GM19239 (cell line): ENCODE measurements around the gene OSBPL3.

Experiments used
- DNase-seq: peaks from one replicate; pipeline ENCODE4 v3.0.0; 2011; ENCODE audit warnings: low spot score; ENCODE audit not compliant: insufficient read length
- FAIRE-seq: peaks from 2 replicates; lab custom pipeline; 2011; peaks lifted over from hg19 to GRCh38; lab: Jason Lieb, UNC

OSBPL3 gene

DNA sequence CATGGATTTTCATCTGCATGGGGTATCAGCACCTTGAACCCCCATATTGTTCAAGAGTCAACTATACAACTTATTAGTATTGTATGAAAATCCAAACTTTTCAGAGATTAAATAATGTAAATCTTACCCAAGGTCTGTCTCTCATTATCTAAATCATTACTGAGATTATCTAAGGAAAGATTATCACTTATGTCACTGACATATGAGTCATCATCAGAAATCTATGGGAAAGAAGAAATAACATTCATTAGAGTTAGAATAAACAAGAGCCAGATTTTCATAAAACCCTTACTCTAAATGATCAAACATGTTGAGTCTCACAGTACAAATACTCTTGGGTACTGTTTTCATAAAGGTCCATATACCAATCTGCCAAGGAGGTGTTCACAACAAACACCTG, 139.4 kb downstream of the OSBPL3 start:
- DNase-seq (no peak), FAIRE-seq (no peak)

DNA sequence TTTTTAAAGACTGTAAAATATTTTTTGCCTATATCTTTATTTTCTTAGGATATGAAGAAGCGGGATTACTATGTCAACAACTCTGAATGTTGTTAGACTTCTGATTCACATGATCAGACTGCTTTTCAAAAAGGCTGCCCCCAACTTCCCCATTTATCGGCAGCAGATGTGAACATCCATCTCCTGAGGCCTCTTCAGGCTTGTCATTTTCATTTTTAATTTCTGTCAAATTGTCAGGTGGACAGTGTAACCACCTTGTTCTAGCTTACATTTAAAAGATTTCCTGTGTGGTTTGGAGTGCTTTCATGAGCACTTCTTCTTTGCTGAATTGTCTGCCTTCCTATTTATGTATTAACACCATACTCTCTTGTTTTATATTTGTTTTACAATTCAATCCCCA, 143.9 kb downstream of the OSBPL3 start:
- FAIRE-seq (peak; percentile 95), DNase-seq (no peak)

DNA sequence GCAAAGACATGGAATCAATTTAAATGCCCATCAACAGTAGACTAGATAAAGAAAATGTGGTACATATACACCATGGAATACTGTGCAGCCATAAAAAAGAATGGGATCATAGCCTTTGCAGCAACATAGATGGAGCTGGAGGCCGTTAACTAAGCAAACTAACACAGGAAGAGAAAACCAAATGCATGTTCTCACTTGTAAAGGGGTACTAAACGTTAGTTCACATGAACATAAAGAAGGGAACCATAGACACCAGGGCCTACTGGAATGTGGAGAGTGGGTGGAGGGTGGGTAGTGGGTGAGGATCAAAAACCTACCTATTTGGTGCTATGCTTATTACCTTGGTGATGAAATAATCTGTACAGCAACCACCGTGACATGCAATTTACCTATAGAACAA, 144.3 kb downstream of the OSBPL3 start:
- DNase-seq (no peak), FAIRE-seq (no peak)

DNA sequence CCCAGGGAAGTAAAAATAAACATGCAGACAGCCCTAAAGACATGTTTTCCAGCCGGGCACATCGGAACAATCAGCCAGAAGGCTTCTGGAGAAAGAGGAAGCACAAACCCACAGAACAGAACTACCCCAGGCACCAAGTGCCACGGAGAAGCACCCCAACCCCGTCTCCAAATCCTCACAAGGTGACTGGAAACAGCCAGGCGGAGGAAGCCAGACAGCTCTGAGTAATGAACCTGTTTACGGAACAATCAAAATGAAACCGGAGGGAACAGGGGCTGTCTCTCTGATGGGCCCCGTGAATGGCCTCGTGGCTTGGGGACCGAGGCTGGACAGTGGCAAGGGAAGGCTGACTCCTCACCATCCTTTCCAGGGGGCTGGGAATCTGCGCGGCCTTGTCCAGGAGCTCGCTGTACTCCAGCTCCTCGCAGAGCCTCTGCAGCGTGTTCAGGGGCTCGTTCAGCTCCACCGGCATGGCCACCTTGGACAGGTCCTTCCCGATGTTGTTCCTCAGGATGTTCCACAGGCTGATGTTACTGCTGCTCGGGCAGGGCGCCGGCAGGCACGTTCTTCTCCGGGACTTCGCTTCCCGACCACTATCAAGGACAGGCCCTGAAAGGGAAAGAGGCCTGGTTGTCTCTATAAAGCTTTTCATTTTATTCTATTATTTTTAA, 145.7 kb downstream of the OSBPL3 start:
- FAIRE-seq = peak; percentile 76
- no peak for DNase-seq

DNA sequence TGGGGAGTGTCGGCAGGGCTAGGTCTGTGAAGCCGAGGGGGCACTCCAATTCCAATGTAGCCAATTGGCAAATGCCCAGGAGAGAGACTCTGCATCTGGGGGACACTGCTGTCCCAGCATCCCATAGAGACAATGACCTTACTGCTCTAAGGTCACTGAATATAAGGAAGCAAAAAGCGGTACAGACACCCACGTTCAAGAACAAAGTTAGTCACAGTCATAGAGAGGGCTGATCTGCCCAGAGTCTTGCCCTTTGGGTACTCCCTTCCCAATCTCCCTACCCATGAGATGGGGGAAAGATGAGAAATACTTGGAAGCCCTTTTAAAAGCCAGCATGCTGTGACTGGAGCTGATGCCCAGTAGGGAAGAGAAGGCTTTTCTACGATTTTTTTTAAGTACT, 146.4 kb downstream of the OSBPL3 start:
- FAIRE-seq = peak; percentile 64

DNA sequence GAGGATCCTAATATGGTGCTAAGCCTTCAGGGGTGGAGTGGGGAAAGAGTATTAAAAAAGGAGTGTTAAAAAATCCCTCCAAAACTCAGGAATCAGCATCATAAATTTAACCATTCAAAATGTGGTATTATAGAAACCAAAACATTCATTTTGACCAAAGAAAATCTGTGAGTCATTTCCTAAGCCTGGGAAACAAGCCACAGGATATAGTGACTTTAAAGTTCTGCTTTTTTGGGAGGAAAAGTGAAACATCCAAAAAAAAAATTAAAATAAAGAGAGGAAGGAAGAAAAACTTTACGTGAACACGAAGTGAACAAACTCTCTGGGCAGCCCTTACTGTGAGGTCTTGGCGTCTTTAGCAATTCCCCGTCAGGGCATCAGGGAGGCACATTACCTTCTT, 148.7 kb downstream of the OSBPL3 start:
- DNase-seq (no peak), FAIRE-seq (no peak)

More for the DNA sequence above, 146.4 kb downstream of the OSBPL3 start:
- DNase-seq = no peak

DNA sequence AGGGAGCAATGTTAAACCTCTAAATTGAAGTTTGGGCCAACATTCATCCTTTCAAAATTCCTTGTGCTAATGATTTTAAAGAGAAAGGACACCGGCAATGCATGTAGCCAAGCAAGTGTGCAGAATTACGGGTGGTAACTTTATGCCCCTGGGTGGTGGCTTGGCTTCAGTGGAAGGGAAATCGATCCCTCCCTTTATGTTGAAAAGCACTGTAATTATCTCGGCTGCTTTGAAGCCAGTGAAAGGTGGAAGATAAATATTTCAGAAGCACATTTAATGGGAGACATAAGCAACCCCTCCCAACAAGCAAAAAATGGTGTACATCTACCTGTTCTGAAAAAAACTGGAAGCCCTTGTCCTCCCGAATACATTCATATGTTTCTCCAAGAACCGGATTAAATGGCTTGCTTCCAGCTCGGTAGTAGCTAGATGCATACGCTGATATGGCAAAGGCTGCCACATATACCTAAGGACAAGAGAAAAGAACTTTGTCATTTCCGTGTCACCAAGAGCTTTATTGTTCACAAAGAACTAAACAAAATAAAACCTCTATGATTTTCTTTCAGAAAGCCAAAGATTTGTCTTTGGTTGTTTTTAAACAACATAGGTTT, 149.4 kb downstream of the OSBPL3 start:
- FAIRE-seq = no peak
- no peak for DNase-seq

DNA sequence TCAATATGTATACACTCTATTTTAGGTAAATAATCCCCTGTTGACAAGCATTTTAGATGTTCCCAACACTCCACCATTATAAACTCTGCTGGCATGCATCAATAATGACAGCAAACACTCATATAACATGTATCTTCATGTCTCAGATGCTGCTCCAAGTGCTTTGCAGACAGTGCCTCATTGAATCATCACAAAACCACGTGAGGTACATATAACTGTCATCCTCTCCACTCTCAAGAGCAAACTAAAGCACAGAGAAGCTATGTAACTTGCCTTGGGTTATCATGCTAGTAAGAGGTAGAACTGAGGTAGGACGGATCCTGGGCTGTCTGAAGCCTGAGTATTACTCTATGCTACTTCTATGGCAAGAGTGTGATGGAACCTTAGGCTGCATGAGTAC, 150.2 kb downstream of the OSBPL3 start:
- no peak for DNase-seq
- no peak for FAIRE-seq

DNA sequence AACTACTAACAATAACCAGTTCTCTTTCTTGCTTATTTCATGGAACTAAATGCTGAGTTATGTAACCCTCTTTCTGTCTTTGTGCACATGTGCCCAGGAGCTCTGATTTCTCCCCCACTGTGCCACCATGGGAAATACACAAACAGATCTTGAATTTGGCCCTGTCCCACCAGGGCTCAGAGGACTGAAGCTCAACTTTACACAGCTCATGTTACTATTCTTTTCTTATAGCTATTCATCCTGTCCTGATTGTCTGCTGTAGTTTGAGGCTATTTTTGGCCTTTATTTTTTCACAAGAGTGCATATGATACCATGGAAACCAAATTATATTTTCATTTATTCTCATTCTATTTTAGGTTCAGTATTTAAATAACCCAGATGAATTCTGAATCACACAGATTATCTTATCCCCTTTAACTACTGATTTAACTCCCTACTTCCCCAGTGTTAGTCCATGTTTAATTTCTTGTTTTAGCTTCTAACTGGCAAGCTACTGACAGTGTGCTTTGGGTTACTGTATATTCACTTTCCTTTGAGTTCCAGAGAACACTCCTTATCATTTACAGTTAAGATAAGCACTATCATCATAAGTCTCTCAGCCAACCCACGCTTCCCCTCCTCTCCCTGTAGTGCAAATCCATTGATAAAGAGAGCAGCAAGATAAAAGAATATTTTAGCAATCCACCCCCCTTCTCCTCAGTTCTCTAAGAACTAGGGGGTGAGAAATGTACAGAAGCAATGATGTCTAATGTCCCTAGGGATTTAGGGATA, 150.9 kb downstream of the OSBPL3 start:
- no peak for DNase-seq
- no peak for FAIRE-seq

DNA sequence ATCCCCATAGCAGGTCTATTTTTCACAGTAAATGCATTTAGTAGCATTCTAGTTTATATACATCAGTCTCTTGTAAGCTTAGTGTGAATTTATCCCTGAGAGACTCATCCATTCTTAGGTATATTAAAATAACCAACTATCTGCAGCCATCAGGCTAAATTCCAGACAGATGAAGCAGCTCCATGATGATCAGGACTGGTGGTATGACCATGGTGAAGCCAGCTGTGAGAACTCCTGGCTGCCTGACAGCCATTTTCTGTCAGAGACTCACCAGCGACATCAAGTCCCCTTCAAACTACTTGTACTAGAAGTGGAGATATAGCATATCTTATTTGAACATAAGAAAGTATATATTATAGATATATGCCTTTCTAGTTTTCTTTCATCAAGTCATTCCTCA, 152.4 kb downstream of the OSBPL3 start:
- no peak for FAIRE-seq
- no peak for DNase-seq

DNA sequence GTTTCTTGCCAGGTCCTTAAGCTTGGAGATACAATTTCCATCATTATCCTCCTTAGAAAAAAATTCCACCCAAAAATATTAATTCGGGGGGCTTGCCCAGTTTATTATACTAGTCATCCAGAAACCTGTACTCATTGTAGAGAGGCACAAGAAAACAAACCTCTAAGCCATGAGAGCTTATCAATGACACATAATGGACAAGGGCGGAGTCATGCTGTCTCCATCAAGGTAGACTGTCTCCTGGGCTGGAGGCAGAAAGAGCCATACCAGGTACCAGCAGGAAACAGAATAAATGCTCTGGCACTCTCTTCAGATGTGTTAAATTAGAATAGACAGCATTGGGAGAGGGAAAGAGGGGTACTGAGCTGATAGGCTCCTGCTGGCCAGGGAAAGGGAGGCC, 153.0 kb downstream of the OSBPL3 start:
- FAIRE-seq = no peak
- no peak for DNase-seq

DNA sequence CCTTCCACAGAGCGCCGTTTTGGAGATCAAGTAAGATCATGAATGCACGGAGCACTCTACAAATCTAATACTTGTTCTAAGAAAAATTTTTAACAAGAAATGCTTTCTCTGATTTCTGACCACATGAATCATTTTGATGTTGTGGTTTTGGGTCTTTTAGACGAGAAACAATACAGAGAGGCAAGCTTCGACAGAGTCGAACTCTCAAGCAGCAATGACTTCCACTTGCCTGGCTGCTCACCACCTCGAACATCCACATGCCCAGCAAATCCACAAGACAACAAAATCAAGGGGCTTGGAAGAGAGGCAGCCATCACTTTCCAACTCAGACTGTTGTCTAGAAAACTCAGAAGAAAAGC, 153.3 kb downstream of the OSBPL3 start:
- no peak for FAIRE-seq
- no peak for DNase-seq

DNA sequence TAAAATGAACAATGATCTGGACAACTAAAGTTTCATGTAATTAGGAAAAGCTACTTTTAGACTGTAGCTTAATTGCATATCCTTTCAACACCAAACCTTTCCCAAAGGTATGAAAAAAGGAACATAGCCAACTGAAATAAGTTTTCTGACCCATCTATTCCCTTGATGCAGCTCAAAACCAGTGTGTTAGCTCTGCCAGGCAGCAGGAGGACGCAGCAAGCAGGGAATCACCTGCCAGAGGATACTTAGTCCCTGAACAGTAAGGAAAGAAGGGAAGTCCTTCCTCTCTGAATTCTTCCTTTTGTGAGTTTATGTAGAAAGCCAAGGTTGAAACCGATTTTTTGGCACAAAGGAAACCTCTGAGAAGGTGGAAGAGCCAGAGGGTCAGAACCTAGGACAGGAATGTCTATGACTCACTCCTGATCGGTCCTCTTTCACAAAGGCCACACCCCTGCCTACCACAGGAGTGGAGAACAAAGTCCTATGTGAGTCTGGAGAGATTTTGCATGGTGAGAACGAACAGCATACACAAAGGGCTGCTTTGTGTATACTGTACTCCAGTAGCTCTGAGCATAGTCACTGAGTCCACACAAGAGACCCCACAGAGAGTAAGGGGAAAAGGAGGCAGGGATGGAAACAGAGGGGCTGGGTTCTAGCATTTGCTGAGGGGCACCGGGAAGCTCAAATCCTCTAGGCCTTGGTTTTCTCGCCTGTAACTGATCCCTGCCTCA, 153.9 kb downstream of the OSBPL3 start:
- FAIRE-seq (no peak), DNase-seq (no peak)

DNA sequence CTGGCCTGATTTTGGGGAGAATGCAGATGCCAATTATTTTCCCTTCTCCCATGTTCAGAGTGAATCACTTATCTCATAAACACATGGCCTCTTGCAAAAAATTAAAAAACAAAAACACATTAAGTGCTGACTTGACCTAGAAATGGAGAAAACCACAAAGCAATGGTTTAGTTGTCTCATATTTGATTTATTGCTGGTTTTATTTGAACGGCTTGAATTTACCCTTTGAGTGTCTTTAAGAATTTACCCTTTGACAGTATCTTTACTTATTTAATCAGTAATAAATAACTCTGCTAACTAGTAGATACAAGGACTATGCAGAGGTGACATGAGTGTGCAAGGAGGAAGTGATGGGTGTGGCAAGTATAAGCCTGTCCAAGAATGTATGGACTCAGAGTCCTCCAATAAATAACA, 154.6 kb downstream of the OSBPL3 start:
- DNase-seq (no peak), FAIRE-seq (no peak)

DNA sequence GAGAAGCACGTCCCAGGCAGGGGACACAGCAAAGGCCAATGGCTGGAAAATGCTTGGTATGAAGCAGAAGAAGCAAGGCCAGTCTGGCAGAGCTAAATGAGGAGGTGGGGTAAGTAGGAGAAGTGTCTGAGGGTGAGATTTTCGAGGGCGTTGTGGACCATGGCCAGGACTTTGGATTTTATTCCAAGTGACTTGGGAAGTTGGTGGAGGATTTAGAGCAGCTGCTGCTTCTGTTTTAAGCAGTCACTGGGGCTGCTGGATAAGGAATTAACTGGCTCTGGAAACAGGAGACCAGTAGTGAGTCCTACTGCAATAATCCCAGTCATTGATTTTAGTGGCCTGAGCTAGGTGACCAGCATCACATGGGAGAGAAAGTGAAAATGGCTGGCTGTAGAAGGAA, 155.1 kb downstream of the OSBPL3 start:
- no peak for FAIRE-seq
- DNase-seq = no peak

DNA sequence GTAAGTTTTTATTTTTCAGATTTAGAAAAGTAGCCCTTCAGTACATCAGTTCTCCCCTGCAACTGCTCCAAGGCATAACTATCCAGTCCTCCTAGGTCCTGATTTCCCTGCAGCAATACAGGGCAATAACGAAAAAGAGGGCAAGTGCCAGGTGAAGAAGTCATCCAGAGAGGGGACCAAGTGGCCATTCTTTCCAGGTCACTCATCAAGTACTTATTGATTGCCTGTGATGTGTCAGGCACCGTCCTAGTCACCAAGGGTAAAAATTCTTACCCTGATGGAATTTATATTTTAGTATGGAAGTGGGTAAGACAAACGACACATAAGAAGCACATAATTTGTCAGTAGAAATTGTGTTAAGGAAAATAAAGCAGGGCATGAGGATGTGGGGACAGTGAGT, 155.6 kb downstream of the OSBPL3 start:
- DNase-seq (no peak), FAIRE-seq (no peak)

DNA sequence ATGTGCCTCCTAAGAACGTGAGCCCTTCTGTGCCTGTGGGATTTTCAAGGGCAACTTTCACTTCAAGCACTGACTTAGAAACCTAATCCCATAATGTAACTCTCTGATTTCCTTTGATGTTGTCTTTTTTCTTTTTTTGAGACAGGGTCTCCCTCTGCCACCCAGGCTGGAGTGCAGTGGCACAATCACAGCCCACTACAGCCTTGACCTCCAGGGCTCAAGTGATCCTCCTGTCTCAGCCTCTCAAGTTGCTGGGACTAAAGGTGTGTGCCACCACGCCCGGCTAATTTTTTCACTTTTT, 158.3 kb downstream of the OSBPL3 start:
- FAIRE-seq (no peak), DNase-seq (no peak)

DNA sequence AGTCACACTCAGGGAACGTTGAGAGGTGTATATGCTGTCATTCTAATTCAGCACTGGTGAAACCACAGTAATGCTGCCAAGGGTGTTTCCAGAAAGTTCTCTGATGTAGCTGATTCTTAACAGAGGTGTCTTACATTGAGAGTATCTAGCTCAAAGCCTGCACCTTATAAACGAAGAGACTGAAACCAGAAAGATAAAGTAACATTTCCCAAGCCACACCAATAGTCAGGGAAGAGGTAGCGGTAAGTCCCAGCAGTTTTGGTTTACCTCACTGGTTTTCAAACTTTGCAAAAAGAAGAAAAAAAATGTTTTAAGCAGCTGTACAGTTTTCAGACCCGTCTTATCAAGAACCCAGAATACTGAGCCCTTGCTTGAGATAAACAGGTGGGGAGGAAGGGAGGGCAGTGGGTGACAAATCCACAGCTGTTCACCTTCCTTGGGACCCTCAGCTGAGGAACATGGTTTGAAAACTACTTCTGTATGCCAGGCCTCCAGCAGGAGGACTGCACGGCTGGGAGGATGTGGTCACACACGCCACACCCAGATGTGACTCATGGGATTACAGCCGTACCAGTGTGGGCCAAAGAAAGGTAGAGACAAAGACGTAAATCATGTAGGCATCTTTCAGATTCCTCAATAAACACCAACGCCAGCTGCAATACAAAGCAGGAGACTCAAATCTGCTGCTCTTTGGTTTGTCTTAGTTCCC, 158.8 kb downstream of the OSBPL3 start:
- DNase-seq (peak; percentile 43), FAIRE-seq (no peak)

DNA sequence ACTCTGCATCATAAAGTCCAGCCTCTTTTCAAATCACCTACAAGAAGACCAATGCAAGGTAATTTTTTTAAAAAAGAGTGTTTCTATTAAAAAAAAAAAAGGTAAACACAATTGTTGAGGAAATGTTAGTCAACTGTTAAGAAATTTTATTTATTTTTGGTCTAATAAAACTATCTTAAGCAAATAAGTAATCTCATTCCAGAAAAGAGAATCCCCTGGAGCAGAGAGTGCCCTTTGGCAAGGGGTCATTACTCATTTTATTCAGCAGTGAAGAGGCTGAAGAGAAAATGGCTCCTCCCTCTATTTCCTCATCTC, 159.3 kb downstream of the OSBPL3 start:
- DNase-seq (no peak), FAIRE-seq (no peak)

DNA sequence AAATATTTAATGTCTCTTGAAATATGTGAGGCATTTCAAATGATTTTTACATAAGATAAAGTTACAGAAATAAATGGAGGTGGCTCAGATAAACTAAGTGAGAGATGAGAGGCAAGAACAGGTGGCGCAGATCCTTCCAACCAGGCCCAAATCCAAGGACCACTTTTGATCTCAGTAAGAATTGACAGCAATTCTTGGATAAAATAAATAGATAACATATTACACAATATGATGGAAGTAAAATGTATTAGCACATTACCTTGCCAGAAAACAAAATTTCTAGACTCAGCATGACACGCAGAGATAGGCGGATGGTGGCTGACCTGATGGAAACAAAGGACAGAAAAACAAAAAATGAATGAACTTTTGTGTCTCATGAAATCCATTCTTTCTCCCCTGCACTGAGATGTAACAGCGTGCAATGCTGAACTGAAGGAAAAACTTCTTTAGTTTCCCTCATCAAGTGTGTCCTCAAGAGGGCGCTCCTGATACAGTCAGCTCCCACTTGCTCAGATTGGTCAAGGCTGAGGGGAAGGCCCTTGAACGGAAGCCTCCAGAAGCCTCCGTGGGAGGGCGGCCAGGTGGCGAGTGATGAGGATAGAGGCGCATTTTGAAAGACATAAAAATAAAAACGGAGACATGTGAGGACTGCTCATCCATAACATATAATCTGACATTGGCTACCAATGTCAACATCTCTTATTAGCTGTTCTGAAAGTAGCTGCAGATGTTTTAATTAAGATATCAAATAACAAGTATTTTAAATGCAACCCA, 159.9 kb downstream of the OSBPL3 start:
- DNase-seq (peak; percentile 54), FAIRE-seq (peak; percentile 97)
